Mesenchymal stem cell (in vitro differentiated cells and primary cell): ENCODE data around the gene HBA2.
A peak's percentile ranks its signal among the peaks of the same experiment; 100 is the strongest.

Source experiments
- DNase-seq: peaks from one replicate; pipeline ENCODE4 v3.0.0-alpha.2; 2013
- H2AFZ ChIP-seq: one replicate; pipeline ENCODE4 v1.6.1; 2013; ENCODE audit warnings: low read depth, mild to moderate bottlenecking, control low read depth, inconsistent platforms, low read length, moderate library complexity
- H2AK5ac ChIP-seq: 2 replicates; pipeline ENCODE4 v1.6.1; 2013; ENCODE audit warnings: low read length, moderate library complexity, mild to moderate bottlenecking, inconsistent platforms; ENCODE audit not compliant: severe bottlenecking
- H2BK120ac ChIP-seq: one replicate; pipeline ENCODE4 v1.6.1; 2013; ENCODE audit warnings: low read depth, mild to moderate bottlenecking, inconsistent platforms, low read length, moderate library complexity
- H2BK12ac ChIP-seq, 2 experiments: one replicate each; pipeline ENCODE4 v1.6.1; 2013; ENCODE audit warnings: inconsistent platforms in 2 of 2, low read length in 2 of 2, mild to moderate bottlenecking in 2 of 2, moderate library complexity in 2 of 2, control low read depth in 1 of 2
- H2BK15ac ChIP-seq: one replicate; pipeline ENCODE4 v1.6.1; 2013; ENCODE audit warnings: mild to moderate bottlenecking, low read depth, inconsistent platforms; ENCODE audit not compliant: poor library complexity, severe bottlenecking
- H2BK5ac ChIP-seq: 2 replicates; pipeline ENCODE4 v1.6.1; 2013; ENCODE audit warnings: low read depth, mild to moderate bottlenecking, low read length, control low read depth, inconsistent platforms; ENCODE audit not compliant: poor library complexity, severe bottlenecking
- H3K14ac ChIP-seq, 2 experiments: one replicate each; pipeline ENCODE4 v1.6.1; 2013; ENCODE audit warnings: inconsistent platforms in 2 of 2, low read length in 2 of 2, control low read depth in 1 of 2, mild to moderate bottlenecking in 1 of 2, moderate library complexity in 1 of 2
- H3K18ac ChIP-seq, 2 experiments: one replicate each; pipeline ENCODE4 v1.6.1; 2013; ENCODE audit warnings: inconsistent platforms in 2 of 2, low read length in 2 of 2, control low read depth in 1 of 2, low read depth in 1 of 2, mild to moderate bottlenecking in 1 of 2
- H3K23ac ChIP-seq, 2 experiments: one replicate each; pipeline ENCODE4 v1.6.1; 2013; ENCODE audit warnings: inconsistent platforms in 2 of 2, low read length in 2 of 2, mild to moderate bottlenecking in 2 of 2, moderate library complexity in 2 of 2, control low read depth in 1 of 2
- H3K27ac ChIP-seq: 2 replicates; pipeline ENCODE4 v1.5.1; 2013; ENCODE audit warnings: mild to moderate bottlenecking, moderate library complexity, low read length, control low read depth, inconsistent platforms; ENCODE audit not compliant: poor library complexity, severe bottlenecking
- H3K27me3 ChIP-seq, 2 experiments: 2 replicates each; pipeline versions ENCODE4 v1.6.1 to v1.7.0; 2013; ENCODE audit warnings: low read length in 2 of 2, mild to moderate bottlenecking in 2 of 2, moderate library complexity in 2 of 2, control low read depth in 1 of 2, inconsistent platforms in 1 of 2; ENCODE audit not compliant: control insufficient read depth in 1 of 2, insufficient read depth in 1 of 2
- H3K36me3 ChIP-seq, 2 experiments: 2 replicates each; pipeline versions ENCODE4 v1.6.1 to v1.7.0; 2013; ENCODE audit warnings: low read length in 2 of 2, control low read depth in 1 of 2, inconsistent platforms in 1 of 2, low read depth in 1 of 2, mild to moderate bottlenecking in 1 of 2; ENCODE audit not compliant: insufficient read depth in 2 of 2, control insufficient read depth in 1 of 2
- H3K4ac ChIP-seq, 2 experiments: one replicate each; pipeline ENCODE4 v1.6.1; 2013; ENCODE audit warnings: inconsistent platforms in 2 of 2, low read length in 2 of 2, mild to moderate bottlenecking in 2 of 2, moderate library complexity in 2 of 2, control low read depth in 1 of 2, low read depth in 1 of 2
- H3K4me1 ChIP-seq: 2 replicates; pipeline ENCODE4 v1.6.1; 2013; ENCODE audit warnings: low read depth, low read length, control low read depth; ENCODE audit not compliant: control insufficient read depth, insufficient read depth
- H3K4me2 ChIP-seq: 2 replicates; pipeline ENCODE4 v1.6.1; 2013; ENCODE audit warnings: low read length, mild to moderate bottlenecking, inconsistent platforms; ENCODE audit not compliant: poor library complexity, severe bottlenecking
- H3K4me3 ChIP-seq, 2 experiments: 2 replicates each; pipeline versions ENCODE4 v1.5.1 to v1.7.0; 2013; ENCODE audit warnings: low read length in 2 of 2, mild to moderate bottlenecking in 2 of 2, control low read depth in 1 of 2, low read depth in 1 of 2; ENCODE audit not compliant: insufficient read depth in 1 of 2
- H3K79me1 ChIP-seq: replicated peaks from 2 replicates; pipeline ENCODE4 v1.6.1; 2013; ENCODE audit warnings: mild to moderate bottlenecking, control low read depth, low read length, inconsistent platforms; ENCODE audit not compliant: poor library complexity, severe bottlenecking
- H3K9ac ChIP-seq: 2 replicates; pipeline ENCODE4 v1.7.0; 2013; ENCODE audit warnings: mild to moderate bottlenecking, low read length, moderate library complexity
- H3K9me3 ChIP-seq: 2 replicates; pipeline ENCODE4 v1.7.0; 2013; ENCODE audit warnings: mild to moderate bottlenecking, low read length; ENCODE audit not compliant: control insufficient read depth
- H4K8ac ChIP-seq: one replicate; pipeline ENCODE4 v1.6.1; 2013; ENCODE audit warnings: inconsistent platforms, mild to moderate bottlenecking, low read length, moderate library complexity
- H4K91ac ChIP-seq: one replicate; pipeline ENCODE4 v1.6.1; 2013; ENCODE audit warnings: mild to moderate bottlenecking, low read length, inconsistent platforms
- WGBS: methylation state at CpG from one replicate; pipeline ENCODE4 v1.1.7; 2013; ENCODE audit warnings: mixed read lengths; 5-methylcytosine and 5-hydroxymethylcytosine counted together

Gene HBA2

GRCh38 chr16:144797-145252 is 27.9 kb upstream of the HBA2 start:
- no peak overlapping the region for H3K18ac ChIP-seq
- WGBS: 90% methylated on average over 14 of the region's 14 CpGs
- no peak overlapping the region for H3K4me3 ChIP-seq
- H2BK15ac ChIP-seq: no peak overlapping the region
- no peak overlapping the region for H2AK5ac ChIP-seq
- H3K23ac ChIP-seq: no peak overlapping the region
- H3K36me3 ChIP-seq: no peaks in the 10 kb centered on the region
- H2AFZ ChIP-seq: no peak overlapping the region
- H3K9me3 ChIP-seq: no peaks in the 10 kb centered on the region
- no peak overlapping the region for H2BK12ac ChIP-seq
- H3K4ac ChIP-seq: no peak overlapping the region
- H2BK5ac ChIP-seq: no peak overlapping the region
- no peak overlapping the region for H4K8ac ChIP-seq
- H3K79me1 ChIP-seq: no peaks in the 10 kb centered on the region
- no peak overlapping the region for H2BK120ac ChIP-seq
- H3K14ac ChIP-seq: no peak overlapping the region
- H3K27ac ChIP-seq: no peak overlapping the region
- no peak overlapping the region for H3K4me2 ChIP-seq
- DNase-seq: no peak
- peaks cover 0 to 26% of the 10 kb centered on the region in 2 experiments for H3K27me3 ChIP-seq
- no peak overlapping the region for H4K91ac ChIP-seq
- H3K4me1 ChIP-seq: peaks cover 7% of the 10 kb centered on the region
- H3K9ac ChIP-seq: no peak overlapping the region

GRCh38 chr16:146646-147045 is 26.0 kb upstream of the HBA2 start:
- Histone ChIP-seq H3K14ac (no peak overlapping the region), H3K36me3 (no peaks in the 10 kb centered on the region), H2BK120ac (no peak overlapping the region), H3K4me3 (no peak overlapping the region), H3K79me1 (no peaks in the 10 kb centered on the region), H2BK15ac (no peak overlapping the region), H2AFZ (no peak overlapping the region), H3K4ac (no peak overlapping the region), H3K18ac (no peak overlapping the region), H2BK5ac (no peak overlapping the region), H2AK5ac (no peak overlapping the region), H3K4me2 (no peak overlapping the region), H3K9me3 (no peaks in the 10 kb centered on the region), H4K91ac (no peak overlapping the region), H4K8ac (no peak overlapping the region), H3K9ac (no peak overlapping the region), H3K4me1 (peaks cover 7% of the 10 kb centered on the region), H2BK12ac (no peak overlapping the region), H3K27ac (no peak overlapping the region), H3K23ac (no peak overlapping the region), H3K27me3 (peaks cover 0 to 34% of the 10 kb centered on the region in 2 experiments)
- DNase-seq: no peak
- no CpG with 5 or more reads among the region's 2 CpGs for WGBS

GRCh38 chr16:149024-149660 is 23.5 kb upstream of the HBA2 start:
- no peak overlapping the region for H3K9ac ChIP-seq
- DNase-seq: peak; percentile 25
- no peak overlapping the region for H3K4me3 ChIP-seq
- peaks cover 0 to 39% of the 10 kb centered on the region in 2 experiments for H3K27me3 ChIP-seq
- no peak overlapping the region for H3K27ac ChIP-seq
- H2BK5ac ChIP-seq: no peak overlapping the region
- no peak overlapping the region for H4K8ac ChIP-seq
- no peak overlapping the region for H4K91ac ChIP-seq
- no peak overlapping the region for H3K14ac ChIP-seq
- no peak overlapping the region for H3K4me2 ChIP-seq
- no peaks in the 10 kb centered on the region for H3K36me3 ChIP-seq
- H2AFZ ChIP-seq: no peak overlapping the region
- H3K9me3 ChIP-seq: no peaks in the 10 kb centered on the region
- no peak overlapping the region for H2BK12ac ChIP-seq
- no peak overlapping the region for H3K18ac ChIP-seq
- peaks cover 4% of the 10 kb centered on the region for H3K4me1 ChIP-seq
- no peak overlapping the region for H2AK5ac ChIP-seq
- H2BK120ac ChIP-seq: no peak overlapping the region
- H2BK15ac ChIP-seq: no peak overlapping the region
- H3K23ac ChIP-seq: no peak overlapping the region
- WGBS: 66% methylated on average over 9 of the region's 9 CpGs
- H3K4ac ChIP-seq: no peak overlapping the region
- no peaks in the 10 kb centered on the region for H3K79me1 ChIP-seq

- H3K4me3 ChIP-seq: no peak within 1 kb of the TSS
- no peaks in the 10 kb centered on the region for H3K79me1 ChIP-seq
- H3K4me1 ChIP-seq: peaks cover 12% of the 10 kb centered on the region
- no peak within 1 kb of the TSS for H2AK5ac ChIP-seq
- no peak for DNase-seq
- no peak within 1 kb of the TSS for H3K23ac ChIP-seq
- no peak within 1 kb of the TSS for H2BK15ac ChIP-seq
- H2BK5ac ChIP-seq: no peak within 1 kb of the TSS
- 86% methylated on average over 12 of the region's 17 CpGs for WGBS
- no peak within 1 kb of the TSS for H4K91ac ChIP-seq
- H3K4ac ChIP-seq: no peak within 1 kb of the TSS
- no peak within 1 kb of the TSS for H4K8ac ChIP-seq
- no peak within 1 kb of the TSS for H2AFZ ChIP-seq
- H3K4me2 ChIP-seq: no peak within 1 kb of the TSS
- H2BK12ac ChIP-seq: no peak within 1 kb of the TSS
- no peaks in the 10 kb centered on the region for H3K36me3 ChIP-seq
- H3K18ac ChIP-seq: no peak within 1 kb of the TSS
- no peak within 1 kb of the TSS for H3K14ac ChIP-seq
- H3K9ac ChIP-seq: no peak within 1 kb of the TSS
- no peaks in the 10 kb centered on the region for H3K9me3 ChIP-seq
- peaks cover 12 to 54% of the 10 kb centered on the region in 2 experiments for H3K27me3 ChIP-seq
- no peak within 1 kb of the TSS for H2BK120ac ChIP-seq
- no peak within 1 kb of the TSS for H3K27ac ChIP-seq
Measured at GRCh38 chr16:152141-153128, 20.2 kb upstream of the HBA2 start, which contains the start of gene HBZ. Gene HBZ (plus strand): TSS chr16:152644. CDS start chr16:152910, 266 bp downstream.
